Lower lobe of right lung (tissue), 2 donors: Measurements from ENCODE around the gene RASAL2. TPM values are rescaled to one million over a fixed set of nuclear protein-coding genes. Genes with fewer than 3 reads are reported as not detected.
A peak's percentile ranks its signal among the peaks of the same experiment; 100 is the strongest.

Source experiments
- ATAC-seq, 2 donors: fragments of 200-7000 bp; cut with Tn5 transposase; one replicate each; pipeline ENCODE4 v1.9.1; 2020 to 2022; ENCODE audit warnings: mild to moderate bottlenecking in 2 of 2, moderate library complexity in 2 of 2
- DNase-seq: peaks from one replicate; pipeline ENCODE4 v3.0.0-alpha.2; 2020
- H3K27ac ChIP-seq: fragments of 200-600 bp; one replicate; pipeline ENCODE4 v1.8.0; 2022
- H3K27me3 ChIP-seq: fragments of 200-600 bp; one replicate; pipeline ENCODE4 v1.8.0; 2022; ENCODE audit warnings: low read depth
- H3K36me3 ChIP-seq: fragments of 200-600 bp; one replicate; pipeline ENCODE4 v1.8.0; 2022; ENCODE audit warnings: mild to moderate bottlenecking
- H3K4me1 ChIP-seq: fragments of 200-600 bp; one replicate; pipeline ENCODE4 v1.8.0; 2022
- H3K4me3 ChIP-seq: fragments of 200-600 bp; one replicate; pipeline ENCODE4 v1.8.0; 2022; ENCODE audit warnings: mild to moderate bottlenecking
- H3K9me3 ChIP-seq: fragments of 200-600 bp; one replicate; pipeline ENCODE4 v1.8.0; 2022
- intact Hi-C: fragments of 100-400 bp; cut with DNase I; formaldehyde crosslinking; loops from one replicate; pipeline ENCODE4 v1.11.0; 2022
- total RNA-seq: library from RNA; stranded (reverse); fragmentation: NEBNext Ultra II Directional; extraction: Animal tissue kit (Norgen Biotek cat#: 25700); gene quantifications from one replicate; pipeline ENCODE4 v1.2.1, GENCODE V29; 2021
- TF ChIP-seq, protein P1 (sequence below): fragments of 200-600 bp; IDR thresholded peaks from one replicate; pipeline ENCODE4 v1.8.0; 2022; ENCODE audit warnings: antibody characterized with exemption, mild to moderate bottlenecking
- donor health status: DM: no; HTN: yes; CAD: no; lungs with severe emphysema.

RASAL2 gene
- total RNA-seq, 1 donor from 2014 or later: 48.3 TPM

- TF ChIP-seq, protein P1, sequence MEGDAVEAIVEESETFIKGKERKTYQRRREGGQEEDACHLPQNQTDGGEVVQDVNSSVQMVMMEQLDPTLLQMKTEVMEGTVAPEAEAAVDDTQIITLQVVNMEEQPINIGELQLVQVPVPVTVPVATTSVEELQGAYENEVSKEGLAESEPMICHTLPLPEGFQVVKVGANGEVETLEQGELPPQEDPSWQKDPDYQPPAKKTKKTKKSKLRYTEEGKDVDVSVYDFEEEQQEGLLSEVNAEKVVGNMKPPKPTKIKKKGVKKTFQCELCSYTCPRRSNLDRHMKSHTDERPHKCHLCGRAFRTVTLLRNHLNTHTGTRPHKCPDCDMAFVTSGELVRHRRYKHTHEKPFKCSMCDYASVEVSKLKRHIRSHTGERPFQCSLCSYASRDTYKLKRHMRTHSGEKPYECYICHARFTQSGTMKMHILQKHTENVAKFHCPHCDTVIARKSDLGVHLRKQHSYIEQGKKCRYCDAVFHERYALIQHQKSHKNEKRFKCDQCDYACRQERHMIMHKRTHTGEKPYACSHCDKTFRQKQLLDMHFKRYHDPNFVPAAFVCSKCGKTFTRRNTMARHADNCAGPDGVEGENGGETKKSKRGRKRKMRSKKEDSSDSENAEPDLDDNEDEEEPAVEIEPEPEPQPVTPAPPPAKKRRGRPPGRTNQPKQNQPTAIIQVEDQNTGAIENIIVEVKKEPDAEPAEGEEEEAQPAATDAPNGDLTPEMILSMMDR: no peak
- H3K27me3 ChIP-seq: no peaks in the 10 kb centered on the region
- H3K27ac ChIP-seq: no peak overlapping the region
- intact Hi-C loops: no loop called here
- no peaks in the 10 kb centered on the region for H3K36me3 ChIP-seq
- H3K4me1 ChIP-seq: no peaks in the 10 kb centered on the region
- no peak overlapping the region for H3K4me3 ChIP-seq
- DNase-seq: no peak
- ATAC-seq: no peak
- H3K9me3 ChIP-seq: no peaks in the 10 kb centered on the region
These were observed 324.5 kb downstream of the RASAL2 start for GRCh38 chr1:178418284-178418955.

GRCh38 chr1:178434360-178434759, 340.5 kb downstream of the RASAL2 start:
- Histone ChIP-seq H3K9me3 (no peaks in the 10 kb centered on the region), H3K4me1 (no peaks in the 10 kb centered on the region), H3K27ac (no peak overlapping the region), H3K27me3 (no peaks in the 10 kb centered on the region), H3K4me3 (no peak overlapping the region), H3K36me3 (no peaks in the 10 kb centered on the region)
- no peak for ATAC-seq
- TF ChIP-seq, protein P1: no peak
- no peak for DNase-seq
- intact Hi-C loops: no loop called here

GRCh38 chr1:178434899-178435435, 341.1 kb downstream of the RASAL2 start:
- Histone ChIP-seq H3K4me1 (no peaks in the 10 kb centered on the region), H3K27ac (no peak overlapping the region), H3K36me3 (no peaks in the 10 kb centered on the region), H3K27me3 (no peaks in the 10 kb centered on the region), H3K4me3 (no peak overlapping the region), H3K9me3 (no peaks in the 10 kb centered on the region)
- ATAC-seq (peak in 1 of 2 donors; percentile 42), DNase-seq (no peak)
- intact Hi-C loops: no loop called here
- TF ChIP-seq, protein P1: no peak

GRCh38 chr1:178436899-178437298, 343.0 kb downstream of the RASAL2 start:
- H3K27me3 ChIP-seq: no peaks in the 10 kb centered on the region
- no peaks in the 10 kb centered on the region for H3K4me1 ChIP-seq
- peaks cover under 1% of the 10 kb centered on the region for H3K36me3 ChIP-seq
- no peak for ATAC-seq
- TF ChIP-seq, protein P1: no peak
- no peaks in the 10 kb centered on the region for H3K9me3 ChIP-seq
- intact Hi-C loops: no loop called here
- no peak for DNase-seq
- no peak overlapping the region for H3K27ac ChIP-seq
- H3K4me3 ChIP-seq: no peak overlapping the region

GRCh38 chr1:178438432-178438831, 344.5 kb downstream of the RASAL2 start:
- TF ChIP-seq, protein P1: no peak
- H3K4me3 ChIP-seq: no peak overlapping the region
- H3K9me3 ChIP-seq: no peaks in the 10 kb centered on the region
- DNase-seq (no peak), ATAC-seq (peak in 1 of 2 donors; percentile 46)
- intact Hi-C loops: no loop called here
- H3K27ac ChIP-seq: no peak overlapping the region
- H3K27me3 ChIP-seq: no peaks in the 10 kb centered on the region
- no peaks in the 10 kb centered on the region for H3K4me1 ChIP-seq
- H3K36me3 ChIP-seq: peaks cover 15% of the 10 kb centered on the region
